ENCODE results near the gene PTGIS. TPM values are rescaled to one million over a fixed set of nuclear protein-coding genes. Genes with fewer than 3 reads are reported as not detected.
A peak's percentile ranks its signal among the peaks of the same experiment; 100 is the strongest.

Gene PTGIS
- total RNA-seq, 3 donors from 2014 or later: 38.7 to 41.7 (median 41.0) TPM

DNA sequence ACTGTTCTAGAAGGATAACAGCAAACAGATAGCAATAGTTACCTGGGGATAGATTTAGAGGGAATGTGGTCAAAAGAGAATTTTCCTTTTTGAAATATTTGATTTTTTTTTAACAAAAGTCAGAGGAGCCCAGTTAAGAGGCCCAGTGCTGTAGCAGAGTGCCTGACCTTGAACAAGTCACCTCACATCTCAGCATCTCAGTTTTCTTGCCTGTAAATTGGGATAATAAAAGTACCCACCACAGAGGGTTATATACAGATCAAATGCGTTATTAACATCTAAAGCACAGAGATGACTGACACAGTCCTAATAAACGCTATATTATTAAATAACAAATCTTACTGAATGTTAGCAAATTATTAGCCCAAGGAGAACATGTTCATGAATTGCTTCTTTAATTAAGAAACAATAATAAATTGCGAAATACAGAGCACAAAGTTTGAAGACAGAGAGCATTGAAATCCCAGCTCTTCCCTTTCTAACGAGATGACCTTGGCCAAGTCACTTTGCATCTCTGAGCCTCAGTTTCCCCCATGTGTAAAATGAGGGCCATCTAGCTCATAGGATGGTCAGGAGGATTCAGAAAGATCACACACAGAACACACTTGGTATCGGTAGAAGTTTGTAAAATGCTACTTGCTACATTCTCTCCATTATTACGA lies 35.5 kb downstream of the PTGIS start:
- H3K4me3 ChIP-seq: no peak overlapping the region
- DNase-seq (ENCODE audit: low spot score in 2 of 2): no peak
- no peak for TF ChIP-seq POLR2A (IDR thresholded peaks at IDR 0.05)
- TF ChIP-seq, protein P1, sequence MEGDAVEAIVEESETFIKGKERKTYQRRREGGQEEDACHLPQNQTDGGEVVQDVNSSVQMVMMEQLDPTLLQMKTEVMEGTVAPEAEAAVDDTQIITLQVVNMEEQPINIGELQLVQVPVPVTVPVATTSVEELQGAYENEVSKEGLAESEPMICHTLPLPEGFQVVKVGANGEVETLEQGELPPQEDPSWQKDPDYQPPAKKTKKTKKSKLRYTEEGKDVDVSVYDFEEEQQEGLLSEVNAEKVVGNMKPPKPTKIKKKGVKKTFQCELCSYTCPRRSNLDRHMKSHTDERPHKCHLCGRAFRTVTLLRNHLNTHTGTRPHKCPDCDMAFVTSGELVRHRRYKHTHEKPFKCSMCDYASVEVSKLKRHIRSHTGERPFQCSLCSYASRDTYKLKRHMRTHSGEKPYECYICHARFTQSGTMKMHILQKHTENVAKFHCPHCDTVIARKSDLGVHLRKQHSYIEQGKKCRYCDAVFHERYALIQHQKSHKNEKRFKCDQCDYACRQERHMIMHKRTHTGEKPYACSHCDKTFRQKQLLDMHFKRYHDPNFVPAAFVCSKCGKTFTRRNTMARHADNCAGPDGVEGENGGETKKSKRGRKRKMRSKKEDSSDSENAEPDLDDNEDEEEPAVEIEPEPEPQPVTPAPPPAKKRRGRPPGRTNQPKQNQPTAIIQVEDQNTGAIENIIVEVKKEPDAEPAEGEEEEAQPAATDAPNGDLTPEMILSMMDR (IDR thresholded peaks at IDR 0.05): no peak
- no peak for TF ChIP-seq POLR2AphosphoS5 (IDR thresholded peaks at IDR 0.05)
- H3K27me3 ChIP-seq: no peaks in the 10 kb centered on the region
- no peaks in the 10 kb centered on the region for H3K9me3 ChIP-seq
- no peak overlapping the region for H3K27ac ChIP-seq
- intact Hi-C loops (cut with DNase I; ENCODE audit: low total_unique reads): no loop called here
- H3K4me1 ChIP-seq: no peaks in the 10 kb centered on the region
- H3K36me3 ChIP-seq: no peaks in the 10 kb centered on the region

DNA sequence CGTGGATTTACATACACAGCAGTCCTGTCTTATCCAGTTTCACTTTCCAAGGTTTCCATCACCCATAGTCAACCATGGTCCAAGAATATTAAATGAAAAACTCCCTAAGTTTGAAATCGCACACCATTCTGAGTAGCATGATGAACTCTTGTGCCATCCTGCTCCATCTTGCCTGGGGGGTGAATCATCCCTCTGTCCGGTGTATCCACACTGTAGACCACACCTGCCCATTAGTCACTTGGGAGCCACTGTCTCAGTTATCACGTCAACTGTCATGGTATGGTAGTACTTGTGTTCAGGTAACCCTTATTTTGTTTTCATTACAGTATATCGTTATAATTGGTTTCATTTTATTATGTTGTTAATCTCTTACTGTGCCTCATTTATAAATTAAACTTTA lies 38.5 kb downstream of the PTGIS start:
- Histone ChIP-seq H3K4me3 (no peak overlapping the region), H3K27me3 (no peaks in the 10 kb centered on the region), H3K4me1 (no peaks in the 10 kb centered on the region), H3K9me3 (no peaks in the 10 kb centered on the region), H3K36me3 (no peaks in the 10 kb centered on the region), H3K27ac (no peak overlapping the region)
- DNase-seq (ENCODE audit: low spot score in 2 of 2): no peak
- TF ChIP-seq, protein P1 (IDR thresholded peaks at IDR 0.05): no peak
- no peak for TF ChIP-seq POLR2AphosphoS5 (IDR thresholded peaks at IDR 0.05)
- TF ChIP-seq POLR2A (IDR thresholded peaks at IDR 0.05): no peak
- intact Hi-C loops (cut with DNase I; ENCODE audit: low total_unique reads): no loop called here

DNA sequence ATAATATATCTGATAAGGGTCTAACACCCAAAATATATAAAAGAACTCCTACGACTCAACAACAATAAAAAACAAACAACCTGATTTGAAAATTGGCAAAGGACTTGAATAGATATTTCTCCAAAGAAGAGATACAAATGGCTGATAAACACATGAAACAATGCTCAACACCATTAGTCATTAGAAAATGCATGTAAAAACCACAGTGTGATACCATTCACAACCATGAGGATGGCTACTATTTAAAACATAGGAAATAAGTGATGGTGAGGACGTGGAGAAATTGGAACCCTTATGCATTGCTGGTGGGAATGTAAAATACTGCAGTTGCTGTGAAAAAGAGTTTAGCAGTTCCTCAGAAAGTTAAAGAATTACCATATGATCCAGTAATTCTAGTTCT lies 41.4 kb downstream of the PTGIS start:
- H3K9me3 ChIP-seq: no peaks in the 10 kb centered on the region
- H3K4me1 ChIP-seq: no peaks in the 10 kb centered on the region
- DNase-seq (ENCODE audit: low spot score in 2 of 2): no peak
- intact Hi-C loops (cut with DNase I; ENCODE audit: low total_unique reads): no loop called here
- H3K27ac ChIP-seq: no peak overlapping the region
- H3K36me3 ChIP-seq: no peaks in the 10 kb centered on the region
- no peaks in the 10 kb centered on the region for H3K27me3 ChIP-seq
- TF ChIP-seq, protein P1 (IDR thresholded peaks at IDR 0.05): no peak
- TF ChIP-seq POLR2A (IDR thresholded peaks at IDR 0.05): no peak
- no peak for TF ChIP-seq POLR2AphosphoS5 (IDR thresholded peaks at IDR 0.05)
- no peak overlapping the region for H3K4me3 ChIP-seq

DNA sequence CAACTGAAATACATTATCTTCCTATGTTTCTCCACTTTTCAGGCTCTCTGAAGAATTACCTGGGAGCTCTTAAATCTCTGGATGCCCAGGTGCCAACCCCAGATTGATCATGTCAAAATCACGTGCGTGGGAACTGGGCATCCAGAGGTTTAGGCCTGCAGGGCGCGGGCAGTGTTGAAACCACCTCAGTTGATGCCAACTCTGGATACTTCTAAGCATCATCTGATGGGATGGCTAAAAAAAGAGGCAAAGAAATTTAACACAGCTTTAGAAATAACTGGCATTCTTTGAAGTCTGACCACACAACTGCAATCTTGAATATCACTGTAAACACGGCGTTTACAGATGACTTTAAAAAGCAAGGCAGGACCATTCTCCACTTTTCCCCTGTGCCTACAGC lies 41.9 kb downstream of the PTGIS start:
- Histone ChIP-seq H3K27ac (no peak overlapping the region), H3K9me3 (no peaks in the 10 kb centered on the region), H3K4me1 (no peaks in the 10 kb centered on the region), H3K4me3 (no peak overlapping the region), H3K36me3 (no peaks in the 10 kb centered on the region), H3K27me3 (no peaks in the 10 kb centered on the region)
- TF ChIP-seq POLR2AphosphoS5 (IDR thresholded peaks at IDR 0.05) (no peak), POLR2A (IDR thresholded peaks at IDR 0.05) (no peak)
- TF ChIP-seq, protein P1 (IDR thresholded peaks at IDR 0.05): no peak
- DNase-seq (ENCODE audit: low spot score in 2 of 2): no peak
- intact Hi-C loops (cut with DNase I; ENCODE audit: low total_unique reads): no loop called here

DNA sequence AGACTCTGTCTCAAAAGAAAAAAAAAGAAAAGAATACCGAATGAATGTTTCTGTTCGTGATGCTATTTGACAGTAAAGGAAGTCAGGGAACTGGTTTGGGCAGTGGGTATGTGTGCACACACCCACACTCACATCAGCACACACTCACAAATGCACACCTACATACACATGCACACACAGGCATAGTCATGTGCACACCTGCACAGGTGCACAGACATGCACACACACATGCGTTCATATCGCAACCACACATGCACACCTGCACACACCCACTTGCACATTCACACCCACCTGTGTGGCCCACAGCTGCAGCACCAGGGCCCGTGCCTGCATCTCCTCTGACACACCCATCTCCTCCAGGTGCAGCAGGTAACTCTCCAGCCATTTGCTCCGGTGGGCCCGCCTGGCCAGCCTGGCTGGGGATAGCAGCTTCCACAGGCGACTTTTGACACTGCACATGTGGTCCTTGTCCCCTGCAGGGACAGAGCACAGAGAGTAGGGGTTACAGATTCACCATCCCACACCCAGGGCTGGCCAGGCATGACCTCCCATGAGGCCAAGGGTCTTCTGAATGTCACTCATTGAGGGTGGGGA lies 44.1 kb downstream of the PTGIS start:
- DNase-seq (ENCODE audit: low spot score in 2 of 2): peak in 1 of 2 donors; percentile 40
- TF ChIP-seq, protein P1 (IDR thresholded peaks at IDR 0.05): no peak
- TF ChIP-seq POLR2A (IDR thresholded peaks at IDR 0.05) (no peak), POLR2AphosphoS5 (IDR thresholded peaks at IDR 0.05) (no peak)
- no peaks in the 10 kb centered on the region for H3K4me1 ChIP-seq
- intact Hi-C loops (cut with DNase I; ENCODE audit: low total_unique reads): no loop called here
- H3K27me3 ChIP-seq: no peaks in the 10 kb centered on the region
- no peaks in the 10 kb centered on the region for H3K9me3 ChIP-seq
- H3K27ac ChIP-seq: no peak overlapping the region
- no peak overlapping the region for H3K4me3 ChIP-seq
- H3K36me3 ChIP-seq: no peaks in the 10 kb centered on the region
